ENCODE data around the gene AJAP1.

The AJAP1 gene

DNA sequence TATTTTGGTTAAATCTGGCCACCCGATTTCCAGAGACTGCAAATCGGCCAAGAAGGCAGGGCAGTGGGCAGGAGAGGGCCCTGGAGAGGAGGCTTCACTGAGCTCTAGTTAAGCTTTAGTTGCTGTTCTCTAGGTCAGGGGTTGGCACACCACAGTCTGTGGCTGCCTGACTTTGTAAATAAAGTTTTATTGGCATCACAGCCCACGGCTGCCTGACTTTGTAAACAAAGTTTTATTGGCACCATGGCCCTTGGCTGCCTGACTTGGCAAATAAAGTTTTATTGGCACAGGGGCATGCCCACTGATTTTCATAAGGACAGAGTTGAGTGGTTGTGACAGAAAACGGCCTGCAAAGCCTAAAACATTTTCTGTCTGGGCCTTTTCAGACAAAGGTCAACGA is 19.7 kb downstream of the AJAP1 start:
- TF ChIP-seq TAF1 (IDR thresholded peaks at IDR 0.05; ENCODE audit: borderline replicate concordance, low read depth, low read length): no peak
- no peak for TF ChIP-seq POLR2A (IDR thresholded peaks at IDR 0.05; ENCODE audit: low read depth, low read length)
- no peak for TF ChIP-seq POLR2AphosphoS5 (IDR thresholded peaks at IDR 0.05; ENCODE audit: low read depth, low read length)
- FAIRE-seq (no peak), DNase-seq (ENCODE audit: insufficient read length) (no peak)

DNA sequence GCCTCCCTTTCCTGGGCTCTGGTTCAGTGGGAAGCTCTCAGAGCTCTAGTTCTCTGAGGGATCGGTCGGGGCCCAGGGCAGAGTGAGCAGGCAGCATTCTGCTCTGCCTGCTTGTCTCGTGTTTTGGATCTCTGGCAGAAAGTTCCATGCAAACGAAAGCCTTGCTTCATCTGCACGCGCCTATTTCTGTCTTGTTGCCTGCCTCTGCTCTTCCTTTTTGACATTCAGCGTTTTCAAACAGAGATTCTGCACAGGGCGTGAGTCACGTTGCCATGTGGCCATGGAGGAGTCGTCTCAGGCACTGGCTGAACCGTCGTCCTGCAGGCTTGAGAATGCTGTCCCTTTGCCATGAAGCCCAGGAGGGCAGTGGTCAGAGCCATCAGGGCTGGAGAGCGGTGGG is 20.3 kb downstream of the AJAP1 start:
- DNase-seq (ENCODE audit: insufficient read length): no peak
- TF ChIP-seq TAF1 (IDR thresholded peaks at IDR 0.05; ENCODE audit: borderline replicate concordance, low read depth, low read length) (no peak), POLR2A (IDR thresholded peaks at IDR 0.05; ENCODE audit: low read depth, low read length) (no peak), POLR2AphosphoS5 (IDR thresholded peaks at IDR 0.05; ENCODE audit: low read depth, low read length) (no peak)
- no peak for FAIRE-seq

DNA sequence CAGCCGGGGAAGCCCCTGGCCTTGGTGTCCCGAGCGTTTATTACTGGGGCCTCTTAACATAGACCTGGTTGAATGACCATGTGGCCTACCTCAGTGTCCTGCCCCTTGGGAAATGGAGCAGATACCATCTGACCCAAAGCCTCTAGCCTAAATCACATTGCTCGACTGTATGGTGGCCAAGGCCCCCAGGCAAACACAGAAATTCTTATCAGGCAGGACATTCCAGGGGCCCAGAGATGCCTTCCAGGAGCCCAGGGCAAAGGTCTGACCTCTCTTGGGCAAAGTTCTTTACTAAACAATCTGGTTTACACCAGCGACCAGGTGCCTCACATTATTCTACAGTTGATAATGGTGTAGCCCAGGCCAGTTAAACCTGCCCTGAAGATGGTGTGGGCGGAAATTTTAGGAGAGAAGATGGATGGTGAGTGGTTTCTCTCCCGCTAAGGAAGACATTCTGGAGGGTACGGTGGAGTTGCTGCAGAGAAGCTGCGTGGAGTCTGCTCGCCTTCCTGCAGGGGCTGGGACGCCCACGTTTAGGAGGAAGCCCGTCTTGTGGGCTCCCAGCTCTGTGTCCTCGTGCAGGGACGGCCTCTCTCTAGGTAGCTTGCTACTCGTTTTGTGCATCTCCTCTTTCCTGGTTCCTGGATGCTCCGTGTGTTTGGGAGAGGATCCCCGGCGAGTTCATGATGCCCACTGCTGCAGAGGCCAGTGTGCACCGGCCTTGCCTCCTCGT is 21.2 kb downstream of the AJAP1 start:
- DNase-seq (ENCODE audit: insufficient read length) (no peak), FAIRE-seq (no peak)

DNA sequence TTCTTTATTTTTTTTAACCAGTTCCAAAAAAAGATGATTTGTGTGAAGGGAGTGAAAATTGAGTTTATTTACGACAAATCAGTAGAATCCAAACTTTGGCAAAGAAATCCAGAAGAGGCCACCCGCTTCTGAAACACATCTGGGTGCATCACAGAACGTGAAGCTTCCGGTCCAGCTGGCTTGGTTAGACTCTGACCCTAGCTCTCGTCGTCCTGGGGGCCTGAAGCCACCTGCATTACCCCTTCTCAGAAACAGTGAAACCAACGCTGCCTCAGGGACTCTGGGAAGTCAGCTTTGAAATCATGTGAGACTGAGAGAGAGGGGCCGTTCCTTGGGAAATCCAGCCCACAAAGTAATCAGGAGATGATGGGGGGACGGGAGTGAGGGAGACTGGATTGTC is 21.8 kb downstream of the AJAP1 start:
- DNase-seq (ENCODE audit: insufficient read length): no peak
- TF ChIP-seq POLR2A (IDR thresholded peaks at IDR 0.05; ENCODE audit: low read depth, low read length) (no peak), TAF1 (IDR thresholded peaks at IDR 0.05; ENCODE audit: borderline replicate concordance, low read depth, low read length) (no peak), POLR2AphosphoS5 (IDR thresholded peaks at IDR 0.05; ENCODE audit: low read depth, low read length) (no peak)
- FAIRE-seq: no peak

More for the DNA sequence above, 21.2 kb downstream of the AJAP1 start:
- no peak for TF ChIP-seq TAF1 (IDR thresholded peaks at IDR 0.05; ENCODE audit: borderline replicate concordance, low read depth, low read length)
- no peak for TF ChIP-seq POLR2A (IDR thresholded peaks at IDR 0.05; ENCODE audit: low read depth, low read length)
- no peak for TF ChIP-seq POLR2AphosphoS5 (IDR thresholded peaks at IDR 0.05; ENCODE audit: low read depth, low read length)

DNA sequence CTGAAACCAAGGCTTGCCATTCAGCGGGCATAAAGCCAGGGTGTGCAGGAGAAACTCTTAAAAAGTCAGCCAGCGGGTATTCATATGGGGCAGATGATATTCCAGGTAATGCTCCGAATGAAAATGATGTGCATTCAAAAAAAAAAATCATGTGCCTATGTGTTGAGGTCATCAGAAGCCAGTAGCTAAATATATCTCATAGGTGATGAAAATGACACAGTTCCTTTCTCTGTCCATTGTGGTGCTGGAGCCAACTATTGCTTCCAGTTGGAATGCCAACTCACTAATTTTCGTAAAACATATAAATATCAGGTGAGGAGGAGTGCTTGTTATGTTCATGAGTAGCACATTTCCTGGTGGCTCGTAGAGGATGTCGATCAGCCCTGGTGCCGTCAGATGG is 23.2 kb downstream of the AJAP1 start:
- no peak for FAIRE-seq
- TF ChIP-seq POLR2AphosphoS5 (IDR thresholded peaks at IDR 0.05; ENCODE audit: low read depth, low read length) (no peak), POLR2A (IDR thresholded peaks at IDR 0.05; ENCODE audit: low read depth, low read length) (no peak), TAF1 (IDR thresholded peaks at IDR 0.05; ENCODE audit: borderline replicate concordance, low read depth, low read length) (no peak)

DNA sequence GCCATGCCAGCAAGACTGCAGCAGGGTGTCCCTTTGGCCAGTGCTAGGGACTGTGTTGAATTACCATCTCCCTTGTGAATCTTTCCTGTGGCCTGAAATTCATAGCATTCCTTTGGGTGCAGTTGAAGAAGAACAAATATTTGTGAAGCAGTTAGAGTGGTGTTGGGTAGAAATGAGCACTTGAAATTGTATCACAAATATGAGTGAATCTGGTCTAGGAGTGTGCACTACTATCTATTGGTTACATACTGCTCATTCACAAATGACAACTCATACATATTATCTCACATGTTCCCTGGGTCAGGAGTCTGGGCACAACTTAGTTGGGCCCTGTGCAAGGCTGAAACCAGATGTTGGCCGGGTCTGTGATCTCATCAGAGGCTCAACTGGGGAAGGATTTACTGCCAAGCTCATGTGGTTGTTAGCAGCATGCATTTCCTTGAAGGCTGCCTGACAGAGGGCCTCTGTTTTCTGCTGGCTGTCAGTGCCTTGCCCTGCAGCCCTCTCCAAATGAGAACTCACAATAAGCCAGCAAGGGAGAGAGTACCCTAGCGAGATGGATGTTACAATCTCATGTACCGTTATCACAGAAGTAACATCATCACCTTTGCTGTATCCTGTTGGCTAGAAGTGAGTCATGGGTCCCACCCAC is 23.8 kb downstream of the AJAP1 start:
- FAIRE-seq (no peak), DNase-seq (ENCODE audit: insufficient read length) (no peak)
- TF ChIP-seq TAF1 (IDR thresholded peaks at IDR 0.05; ENCODE audit: borderline replicate concordance, low read depth, low read length) (no peak), POLR2AphosphoS5 (IDR thresholded peaks at IDR 0.05; ENCODE audit: low read depth, low read length) (no peak), POLR2A (IDR thresholded peaks at IDR 0.05; ENCODE audit: low read depth, low read length) (no peak)

More for the DNA sequence above, 23.2 kb downstream of the AJAP1 start:
- DNase-seq (ENCODE audit: insufficient read length): no peak

DNA sequence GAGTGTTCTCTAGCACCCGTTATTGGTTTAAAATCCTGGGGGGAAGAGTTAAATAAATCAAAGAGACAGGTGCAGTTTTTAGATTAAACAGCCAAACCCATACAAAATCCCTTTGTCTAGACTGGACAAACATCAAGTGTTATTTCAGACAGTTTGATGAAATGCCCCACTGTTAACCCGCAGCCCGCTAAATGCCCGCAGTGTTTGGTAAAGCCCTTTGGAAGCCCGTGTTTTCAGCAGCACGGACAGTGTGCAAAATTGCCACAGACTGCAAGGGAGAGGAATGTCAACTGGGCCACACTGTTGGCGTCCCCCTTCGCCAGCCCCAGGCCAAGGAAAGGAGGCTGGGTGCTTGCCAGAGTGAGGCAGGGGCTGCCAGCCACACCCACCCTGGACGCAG is 26.6 kb downstream of the AJAP1 start:
- TF ChIP-seq POLR2A (IDR thresholded peaks at IDR 0.05; ENCODE audit: low read depth, low read length): no peak
- TF ChIP-seq POLR2AphosphoS5 (IDR thresholded peaks at IDR 0.05; ENCODE audit: low read depth, low read length): no peak
- no peak for TF ChIP-seq TAF1 (IDR thresholded peaks at IDR 0.05; ENCODE audit: borderline replicate concordance, low read depth, low read length)
- DNase-seq (ENCODE audit: insufficient read length): no peak
- no peak for FAIRE-seq

DNA sequence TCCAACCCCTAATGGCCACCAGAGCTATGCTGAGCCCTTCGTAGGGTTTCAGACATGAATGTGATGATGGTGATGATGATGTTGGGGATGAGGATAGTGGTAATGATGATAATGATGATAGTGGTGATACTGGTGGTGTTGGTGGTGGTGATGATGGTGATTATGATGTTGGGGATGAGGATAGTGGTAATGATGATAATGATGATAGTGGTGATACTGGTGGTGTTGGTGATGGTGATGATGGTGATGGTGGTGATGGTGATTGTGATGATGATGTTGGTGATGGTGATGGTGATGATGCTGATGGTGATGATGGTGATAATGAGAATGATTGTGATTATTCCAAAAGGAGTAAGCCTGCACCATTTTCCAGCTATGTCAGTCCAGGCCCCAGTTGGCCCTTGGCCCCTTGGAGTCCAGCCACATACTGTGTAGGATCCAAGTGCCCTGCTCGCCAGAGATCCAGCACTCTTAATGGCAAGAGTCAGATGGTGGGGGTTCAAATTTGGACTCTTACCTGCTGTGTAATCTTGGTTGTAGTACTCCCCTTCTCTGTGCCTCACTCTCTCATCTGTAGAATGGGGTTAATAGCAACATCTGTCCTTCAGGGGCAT is 28.3 kb downstream of the AJAP1 start:
- no peak for FAIRE-seq
- no peak for DNase-seq (ENCODE audit: insufficient read length)
- TF ChIP-seq POLR2A (IDR thresholded peaks at IDR 0.05; ENCODE audit: low read depth, low read length) (no peak), POLR2AphosphoS5 (IDR thresholded peaks at IDR 0.05; ENCODE audit: low read depth, low read length) (no peak), TAF1 (IDR thresholded peaks at IDR 0.05; ENCODE audit: borderline replicate concordance, low read depth, low read length) (no peak)

DNA sequence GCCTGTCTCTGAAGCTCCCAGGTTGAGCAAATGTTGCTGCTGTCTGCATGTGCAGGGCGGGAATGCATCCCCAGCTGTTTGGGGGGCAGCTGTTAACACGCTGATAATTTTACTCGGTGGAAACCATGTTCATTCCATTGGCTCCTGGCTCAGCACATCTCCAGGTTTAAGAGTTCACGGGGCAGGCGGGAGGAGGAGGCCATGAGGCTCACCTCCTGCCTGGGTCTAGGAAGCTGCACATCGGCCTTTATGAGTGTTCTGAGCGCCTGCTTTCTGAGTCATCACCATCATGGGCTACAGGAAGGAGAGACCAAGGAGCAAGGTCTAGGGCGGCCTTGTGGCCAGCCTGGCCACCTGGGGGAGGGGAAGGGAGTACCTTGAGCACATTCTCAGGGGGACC is 29.7 kb downstream of the AJAP1 start:
- no peak for DNase-seq (ENCODE audit: insufficient read length)
- TF ChIP-seq TAF1 (IDR thresholded peaks at IDR 0.05; ENCODE audit: borderline replicate concordance, low read depth, low read length) (no peak), POLR2AphosphoS5 (IDR thresholded peaks at IDR 0.05; ENCODE audit: low read depth, low read length) (no peak), POLR2A (IDR thresholded peaks at IDR 0.05; ENCODE audit: low read depth, low read length) (no peak)
- FAIRE-seq: no peak

DNA sequence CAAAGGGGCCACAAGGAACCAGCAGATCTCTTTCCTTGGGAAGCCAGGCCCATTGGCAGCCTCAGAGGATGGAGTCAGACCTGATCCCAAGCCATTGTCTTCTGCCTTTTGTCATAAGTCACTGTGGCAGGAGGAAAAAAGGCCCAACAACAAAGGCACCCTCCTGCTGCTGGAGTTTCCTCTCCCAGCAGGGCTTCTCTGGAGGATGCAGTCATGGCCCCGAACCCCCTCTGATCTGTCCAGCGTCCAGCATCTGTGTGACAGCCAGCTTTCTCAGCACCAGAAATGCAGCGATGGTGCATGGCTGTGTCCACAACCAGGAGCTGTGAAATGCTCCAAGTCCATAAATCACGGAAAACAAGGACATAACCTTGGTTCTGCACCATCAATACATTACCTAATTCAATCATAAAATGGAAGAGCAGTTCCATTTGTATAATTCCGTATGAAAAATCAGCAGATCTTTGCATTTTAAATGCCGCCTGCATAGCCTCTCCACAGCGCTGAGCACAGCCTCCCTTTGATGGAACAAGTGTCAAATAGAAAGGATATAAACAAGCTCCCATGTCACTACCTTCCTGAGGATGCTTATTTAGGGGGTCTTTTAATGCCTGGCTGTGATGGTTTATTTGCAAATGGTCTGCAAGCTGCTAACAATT is 30.6 kb downstream of the AJAP1 start:
- DNase-seq (ENCODE audit: insufficient read length) (no peak), FAIRE-seq (no peak)
- no peak for TF ChIP-seq POLR2A (IDR thresholded peaks at IDR 0.05; ENCODE audit: low read depth, low read length)
- no peak for TF ChIP-seq TAF1 (IDR thresholded peaks at IDR 0.05; ENCODE audit: borderline replicate concordance, low read depth, low read length)
- no peak for TF ChIP-seq POLR2AphosphoS5 (IDR thresholded peaks at IDR 0.05; ENCODE audit: low read depth, low read length)

DNA sequence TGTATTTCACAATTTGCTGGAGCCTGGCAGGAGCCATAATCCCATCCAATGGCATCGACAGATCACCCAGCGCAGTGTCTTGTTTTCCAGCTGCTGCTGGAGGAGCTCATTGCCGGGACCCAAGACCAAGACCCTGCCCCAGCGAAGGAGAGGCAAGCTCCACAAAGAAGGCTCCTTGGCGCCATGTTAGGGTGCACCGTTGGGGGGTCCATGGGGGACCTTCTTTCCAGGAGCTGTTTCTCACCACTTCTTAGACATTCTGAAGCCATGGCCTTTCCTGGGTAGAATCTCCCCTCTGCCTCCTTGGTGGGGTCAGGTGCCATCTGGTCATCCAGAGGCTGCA is 31.1 kb downstream of the AJAP1 start:
- TF ChIP-seq TAF1 (IDR thresholded peaks at IDR 0.05; ENCODE audit: borderline replicate concordance, low read depth, low read length) (no peak), POLR2A (IDR thresholded peaks at IDR 0.05; ENCODE audit: low read depth, low read length) (no peak), POLR2AphosphoS5 (IDR thresholded peaks at IDR 0.05; ENCODE audit: low read depth, low read length) (no peak)
- DNase-seq (ENCODE audit: insufficient read length) (no peak), FAIRE-seq (no peak)

All from GM12892 (cell line).